SW 1271 (cell line): ENCODE data around the gene BANF1.
A peak's percentile ranks its signal among the peaks of the same experiment; 100 is the strongest.
"Not testable (repeated sequence)": the region's sequence is repeated elsewhere in the genome, so short reads cannot be mapped to it uniquely, and the experiment has no call there.

ENCODE experiments used
- DNase-seq, 2 experiments: peaks; one replicate each; lab custom pipeline; 2025; lab: John Stamatoyannopoulos, UW

BANF1 gene

GRCh38 chr11:65978391-65979238 is 23.7 kb upstream of the BANF1 start:
- DNase-seq = no peak

DNA sequence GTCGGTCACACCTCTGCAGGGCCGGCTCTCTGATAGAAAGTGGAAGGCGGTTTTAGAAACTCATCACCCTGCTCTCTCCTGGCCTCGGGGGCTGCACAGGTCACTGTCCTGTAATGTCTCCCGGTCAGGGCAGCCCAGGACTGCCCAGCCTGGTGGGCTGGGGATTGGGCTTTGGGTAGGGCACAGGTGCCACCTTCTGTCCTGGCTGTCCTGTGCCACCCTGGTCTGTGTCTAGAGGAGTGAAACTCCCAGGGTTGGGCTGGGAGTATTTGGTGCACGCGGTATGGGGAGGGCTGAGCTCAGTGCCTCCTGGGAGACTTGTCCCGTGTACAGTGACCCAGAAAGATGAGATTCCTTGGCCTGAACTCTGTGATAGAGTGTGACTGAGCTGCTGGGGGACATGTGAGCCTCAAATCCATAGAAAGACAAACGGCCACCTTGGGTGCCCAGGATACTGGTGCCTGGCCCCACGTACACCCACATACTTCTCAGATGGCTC is 23.0 kb upstream of the BANF1 start:
- no peak for DNase-seq

- no peak for DNase-seq
Measured at GRCh38 chr11:65981101-65981740, 21.1 kb upstream of the BANF1 start.

DNA sequence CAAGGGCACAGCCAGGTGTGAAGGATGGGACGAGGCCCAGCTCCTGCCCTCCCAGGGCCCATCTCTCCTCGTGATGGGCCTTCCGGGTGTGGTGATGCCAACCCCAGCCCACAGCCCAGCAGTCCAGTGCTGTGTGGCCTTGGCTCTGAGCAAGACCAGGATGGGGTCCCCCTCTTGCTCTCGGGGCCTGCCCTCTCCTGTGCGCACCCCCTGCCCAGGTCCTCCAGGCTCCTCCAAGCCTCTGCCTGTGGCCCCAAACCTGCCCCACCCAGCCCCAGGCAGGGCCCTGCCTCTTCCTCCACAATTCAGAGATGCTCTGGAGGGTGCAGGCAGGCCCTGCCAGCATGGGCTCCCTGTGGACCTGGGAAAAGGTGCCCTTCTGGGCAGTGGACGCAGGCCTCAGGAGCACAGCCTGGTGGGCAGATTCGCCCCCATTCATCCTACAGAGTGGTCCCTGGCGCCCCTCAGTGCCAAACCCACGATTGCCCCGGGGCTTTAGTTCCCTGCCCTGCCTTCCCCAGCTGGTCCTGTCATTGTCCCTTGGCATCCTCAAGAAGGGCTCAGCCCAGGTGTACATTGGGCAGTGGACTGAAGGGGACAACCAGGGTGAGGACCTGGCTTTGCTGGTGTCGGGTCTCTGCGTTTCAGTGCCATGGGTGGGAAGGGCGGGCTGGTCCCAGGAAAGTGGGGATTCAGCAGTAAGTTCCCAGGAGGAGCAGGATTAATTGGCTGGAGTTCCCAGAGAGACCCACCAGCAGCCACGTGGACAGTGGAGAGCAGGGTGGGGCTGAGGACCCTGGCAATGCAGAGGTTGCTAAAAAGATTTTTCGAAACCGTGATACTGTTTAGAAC is 20.1 kb upstream of the BANF1 start:
- no peak for DNase-seq

- DNase-seq = no peak
Measured at GRCh38 chr11:65982824-65983588, 19.3 kb upstream of the BANF1 start.

- no peak for DNase-seq
Measured at GRCh38 chr11:65983589-65983987, 18.7 kb upstream of the BANF1 start.

GRCh38 chr11:65987336-65987735 is 15.0 kb upstream of the BANF1 start:
- no peak for DNase-seq

GRCh38 chr11:65988791-65989592 is 13.3 kb upstream of the BANF1 start:
- peak; percentile 64 to 94 for DNase-seq

DNA sequence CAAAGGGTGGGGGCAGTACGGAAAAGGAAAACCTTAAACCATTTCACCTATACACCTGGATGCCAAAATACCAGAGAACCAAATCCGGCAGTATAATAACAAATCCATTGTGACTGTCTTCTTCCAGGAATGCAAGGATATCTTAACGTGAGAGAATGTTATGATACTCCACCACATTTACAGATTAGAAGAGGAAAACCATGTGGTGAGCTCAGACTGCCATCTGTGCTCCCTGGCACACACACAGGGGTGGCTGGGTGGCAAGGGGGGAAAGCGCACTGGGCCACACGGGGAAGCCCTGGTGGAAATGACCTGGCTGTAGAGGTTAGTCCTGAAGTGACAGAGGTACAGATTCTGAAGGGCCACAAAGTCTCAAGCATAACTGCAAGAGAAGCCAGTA is 10.2 kb upstream of the BANF1 start:
- no peak for DNase-seq

DNA sequence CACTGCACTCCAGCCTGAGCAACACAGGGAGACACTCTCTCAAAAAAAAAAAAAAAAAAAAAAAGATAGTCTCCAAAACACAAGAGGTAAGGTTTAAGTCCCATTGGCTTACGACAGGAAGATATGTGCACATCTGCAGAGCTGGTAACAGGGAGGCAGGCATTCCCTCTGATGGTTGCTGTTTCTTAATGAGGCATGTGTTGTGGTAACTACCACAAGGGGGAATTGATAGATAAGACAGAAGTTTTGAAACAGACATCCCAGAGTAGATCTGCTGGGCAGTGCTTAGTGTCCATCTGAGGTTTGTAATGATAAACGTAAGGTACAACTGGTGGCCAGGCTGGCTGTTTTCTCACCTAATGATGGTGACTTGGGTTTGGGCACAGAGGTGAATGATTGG is 5.0 kb upstream of the BANF1 start:
- DNase-seq = no peak

DNA sequence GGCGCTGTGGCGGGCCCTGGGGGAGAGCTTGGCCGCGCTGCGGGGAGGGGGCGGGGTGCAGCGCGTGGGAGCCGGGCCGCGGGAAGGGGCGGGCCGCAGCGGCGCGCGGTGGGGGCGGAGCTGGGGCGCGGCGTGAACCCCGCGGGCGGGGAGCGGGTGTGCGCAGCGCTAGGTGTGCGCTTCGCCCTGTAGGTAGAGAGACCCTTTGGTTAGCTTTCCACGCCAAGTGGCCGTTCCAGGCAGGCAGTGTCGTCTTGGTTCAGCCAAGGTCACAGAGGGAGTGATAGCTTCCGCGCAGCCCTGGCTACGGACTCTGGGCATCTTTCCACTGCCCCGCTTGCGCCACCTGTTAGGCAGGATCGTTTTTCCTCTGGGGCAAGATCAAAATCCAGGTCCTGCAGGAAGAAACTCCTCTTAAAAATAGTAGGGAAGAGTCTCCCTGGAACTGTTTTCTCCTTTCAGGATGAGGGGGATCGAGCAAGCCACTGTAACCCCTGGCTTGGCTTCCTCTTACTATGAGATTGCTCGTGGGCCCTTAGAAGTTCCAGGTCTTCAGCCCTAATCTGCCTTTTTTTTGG is 434 bp downstream of the BANF1 start:
- DNase-seq = peak in 1 of 2 experiments; percentile 56

GRCh38 chr11:66003291-66003690 is 988 bp downstream of the BANF1 start:
- DNase-seq = no peak

DNA sequence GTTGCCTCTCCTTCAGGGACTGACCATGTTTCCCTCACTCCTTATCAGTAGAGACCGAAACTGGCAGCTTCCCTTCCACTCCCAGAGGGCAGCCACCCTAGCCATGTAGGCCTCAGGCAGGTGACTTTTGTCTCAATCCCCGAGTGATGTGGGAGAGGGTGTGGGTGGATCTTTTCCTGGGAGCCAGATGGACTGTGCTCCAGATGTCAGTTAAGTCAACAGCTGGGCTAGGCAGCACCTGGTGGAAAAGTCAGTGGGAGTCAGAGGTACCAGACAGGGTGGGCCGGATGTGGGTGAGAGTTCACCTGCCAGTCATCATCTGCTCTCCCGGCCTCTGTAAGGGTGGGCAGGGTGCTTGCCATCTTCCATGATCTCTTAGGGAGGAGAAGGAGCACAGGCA is 1.9 kb downstream of the BANF1 start:
- no peak for DNase-seq

DNA sequence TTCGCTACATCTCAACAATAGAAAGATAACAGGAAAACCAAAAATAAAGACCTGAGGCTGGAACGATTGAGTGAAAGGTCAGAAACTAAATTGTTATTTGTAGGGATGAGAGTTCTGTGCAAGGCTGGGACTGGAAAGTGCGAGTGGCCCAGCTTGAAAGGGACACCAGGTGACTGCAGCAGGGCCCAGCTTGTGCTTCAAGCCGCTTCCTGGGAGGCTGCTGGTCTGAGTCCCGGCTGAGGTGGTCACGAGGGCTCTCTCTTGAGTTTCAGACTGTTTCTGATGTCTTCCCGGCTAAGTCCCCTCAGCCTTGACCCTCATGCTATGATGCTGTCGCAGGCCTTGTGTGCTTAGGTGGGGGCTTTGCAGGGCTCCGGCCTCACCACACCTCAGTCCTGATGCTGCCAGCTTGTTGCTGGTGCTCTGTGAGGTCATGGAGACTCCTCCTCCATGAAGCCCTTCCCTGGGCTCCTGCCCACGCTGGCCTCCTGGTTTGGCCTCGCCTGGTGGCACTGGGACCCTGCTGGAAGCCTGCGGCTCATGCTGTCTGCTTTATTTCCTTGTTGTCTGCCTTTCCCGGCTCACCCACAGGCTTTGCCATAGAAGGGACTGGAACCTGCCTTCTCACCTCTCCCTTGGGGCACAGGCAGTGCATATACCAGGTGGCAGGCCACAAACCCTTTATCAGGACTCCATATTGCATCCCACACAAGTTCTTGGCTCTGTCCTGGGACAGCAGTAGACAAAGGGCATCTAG is 4.0 kb downstream of the BANF1 start:
- DNase-seq = no peak

GRCh38 chr11:66006891-66007176 is 4.5 kb downstream of the BANF1 start:
- no peak for DNase-seq

GRCh38 chr11:66007201-66007634 is 4.9 kb downstream of the BANF1 start:
- no peak for DNase-seq

DNA sequence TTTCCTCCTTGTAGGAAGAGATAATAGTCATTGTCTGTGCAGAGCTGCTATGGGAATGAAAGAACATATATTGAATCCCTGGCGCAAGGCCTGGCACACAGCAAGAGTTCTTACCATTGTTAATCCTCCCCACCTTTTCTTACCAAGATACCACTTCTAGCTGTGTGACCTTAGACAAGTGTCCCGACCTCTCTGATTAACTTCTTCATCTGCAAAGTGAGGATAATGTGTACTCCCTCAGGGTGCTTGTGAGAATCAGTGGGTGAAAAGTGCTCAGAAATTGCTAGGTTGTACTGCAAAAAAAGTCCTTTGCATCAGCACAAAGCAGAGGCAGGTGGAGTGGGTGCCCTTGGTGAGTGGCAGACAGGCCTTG is 5.8 kb downstream of the BANF1 start:
- no peak for DNase-seq

DNA sequence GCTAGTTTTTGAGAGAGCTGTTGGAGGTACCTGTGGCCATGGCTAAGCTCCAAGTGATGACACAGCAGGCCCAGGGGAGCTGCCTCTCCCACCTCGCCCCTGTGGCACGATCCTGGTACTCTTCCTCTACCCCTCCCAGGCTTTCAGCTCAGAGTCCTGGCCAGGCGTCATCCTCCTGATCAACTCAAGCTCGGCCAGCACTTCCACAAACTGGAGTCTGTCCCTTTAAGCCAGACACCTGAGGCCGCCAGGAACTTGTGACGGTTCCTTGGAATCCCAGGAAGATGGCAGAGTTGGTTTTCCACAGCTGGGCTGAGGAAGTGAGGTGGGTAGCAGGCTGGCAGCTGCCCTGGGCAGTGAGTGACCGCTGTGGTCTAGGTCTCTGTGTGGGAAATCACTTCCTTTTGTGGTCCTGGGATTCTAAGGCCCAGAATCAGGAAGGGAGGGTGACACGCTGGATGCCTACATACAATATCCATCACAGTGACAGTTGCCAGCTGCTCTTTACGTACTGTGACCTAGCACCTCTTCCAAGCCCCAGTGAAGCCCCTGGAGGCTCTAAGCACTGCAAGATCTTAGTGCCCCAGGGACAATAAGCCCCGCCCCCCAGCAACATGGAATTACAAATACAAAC is 6.3 kb downstream of the BANF1 start:
- DNase-seq = no peak

DNA sequence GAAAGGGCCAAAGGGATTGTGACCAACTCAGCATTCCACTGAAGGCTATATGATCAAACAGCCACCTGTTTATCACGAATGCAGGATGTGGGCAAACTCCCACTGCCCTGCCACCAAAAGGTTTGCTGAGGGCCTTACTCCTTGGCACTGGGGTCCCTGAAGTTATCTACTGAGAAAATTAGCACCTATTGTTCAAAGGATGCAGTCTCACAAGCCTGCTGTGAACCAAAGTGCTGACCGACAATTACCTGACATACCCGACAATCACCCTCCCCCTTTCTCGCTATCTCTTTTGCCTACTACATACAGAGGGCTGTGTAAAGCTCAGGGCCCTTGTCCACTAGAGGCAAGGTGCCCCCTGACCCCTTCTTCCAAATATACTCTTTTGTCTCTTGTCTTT is 7.7 kb downstream of the BANF1 start:
- DNase-seq = not testable (repeated sequence)
